ENCODE measurements around the gene AMELX.

The AMELX gene

GRCh38 chrX:11293113-11293512 is at the start of gene AMELX:
Gene AMELX, plus strand, starts transcription at chrX:11293413. Its CDS starts 1,376 bp downstream, at chrX:11294789.
- no peak for FAIRE-seq

- no peak for FAIRE-seq
Measured at GRCh38 chrX:11244636-11245035, 48.6 kb upstream of the AMELX start.

- no peak for FAIRE-seq
Measured at GRCh38 chrX:11254417-11255109, 38.6 kb upstream of the AMELX start.

GRCh38 chrX:11257290-11257689 is 35.9 kb upstream of the AMELX start:
- no peak for FAIRE-seq

- no peak for FAIRE-seq
Measured at GRCh38 chrX:11257711-11258110, 35.5 kb upstream of the AMELX start.

- no peak for FAIRE-seq
Measured at GRCh38 chrX:11259437-11259836, 33.8 kb upstream of the AMELX start.

- FAIRE-seq = no peak
Measured at GRCh38 chrX:11261260-11261659, 32.0 kb upstream of the AMELX start.

- no peak for FAIRE-seq
Measured at GRCh38 chrX:11264925-11265324, 28.3 kb upstream of the AMELX start.

- no peak for FAIRE-seq
Measured at GRCh38 chrX:11265352-11265751, 27.9 kb upstream of the AMELX start.

GRCh38 chrX:11266573-11267003 is 26.6 kb upstream of the AMELX start:
- FAIRE-seq = no peak

GRCh38 chrX:11267425-11267824 is 25.8 kb upstream of the AMELX start:
- FAIRE-seq = peak; percentile 53

- peak; percentile 41 for FAIRE-seq
Measured at GRCh38 chrX:11269006-11269405, 24.2 kb upstream of the AMELX start.

- no peak for FAIRE-seq
Measured at GRCh38 chrX:11269996-11270395, 23.2 kb upstream of the AMELX start.

- no peak for FAIRE-seq
Measured at GRCh38 chrX:11272290-11272689, 20.9 kb upstream of the AMELX start.

GRCh38 chrX:11272863-11273262 is 20.4 kb upstream of the AMELX start:
- FAIRE-seq = no peak

- no peak for FAIRE-seq
Measured at GRCh38 chrX:11273544-11273943, 19.7 kb upstream of the AMELX start.

- FAIRE-seq = peak; percentile 14
Measured at GRCh38 chrX:11282043-11282442, 11.2 kb upstream of the AMELX start.

GRCh38 chrX:11285651-11286050 is 7.6 kb upstream of the AMELX start:
- no peak for FAIRE-seq

GRCh38 chrX:11287505-11287904 is 5.7 kb upstream of the AMELX start:
- no peak for FAIRE-seq

- no peak for FAIRE-seq
Measured at GRCh38 chrX:11290416-11291102, 2.7 kb upstream of the AMELX start.

GRCh38 chrX:11296051-11296450 is 2.8 kb downstream of the AMELX start:
- FAIRE-seq = no peak

GRCh38 chrX:11298600-11298999 is 5.4 kb downstream of the AMELX start:
- FAIRE-seq = no peak

- FAIRE-seq = no peak
Measured at GRCh38 chrX:11304829-11305228, 11.6 kb downstream of the AMELX start.

- no peak for FAIRE-seq
Measured at GRCh38 chrX:11305641-11306040, 12.4 kb downstream of the AMELX start.

GRCh38 chrX:11309220-11309619 is 16.0 kb downstream of the AMELX start:
- no peak for FAIRE-seq

Data from colon (tissue), 2 donors.